ENCODE results near the gene FRRS1L.

Gene FRRS1L

DNA sequence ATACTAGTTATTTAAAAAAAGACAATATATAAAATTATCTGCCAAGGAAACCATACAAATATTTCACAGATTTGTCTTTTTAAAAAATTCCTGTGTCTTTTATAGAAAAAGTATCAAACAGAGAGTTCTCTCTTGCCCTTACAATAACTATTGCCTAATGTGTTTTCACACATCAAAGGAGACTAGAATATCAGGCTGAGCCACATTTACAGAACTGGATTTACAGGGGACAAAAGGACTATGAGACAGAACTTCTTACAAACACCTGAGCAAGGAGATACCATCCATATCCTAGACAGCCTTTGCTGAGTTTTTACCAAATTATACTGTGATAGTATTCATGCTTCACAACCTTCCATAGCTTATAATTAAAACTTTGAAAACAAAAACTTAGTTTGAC, 81.5 kb downstream of the FRRS1L start:
- Histone ChIP-seq H3K9ac (ENCODE audit: low read depth, low read length) (no peak overlapping the region), H3K27me3 (ENCODE audit: insufficient read depth, low read length) (no peaks in the 10 kb centered on the region), H3K9me3 (ENCODE audit: insufficient read depth, low read depth, low read length) (no peaks in the 10 kb centered on the region), H3K27ac (ENCODE audit: low read depth, low read length) (no peak overlapping the region), H3K4me1 (ENCODE audit: insufficient read depth, low read length) (no peaks in the 10 kb centered on the region), H3K36me3 (ENCODE audit: insufficient read depth, low read length) (peaks cover 86% of the 10 kb centered on the region), H3K4me3 (ENCODE audit: low read length) (no peak overlapping the region)

DNA sequence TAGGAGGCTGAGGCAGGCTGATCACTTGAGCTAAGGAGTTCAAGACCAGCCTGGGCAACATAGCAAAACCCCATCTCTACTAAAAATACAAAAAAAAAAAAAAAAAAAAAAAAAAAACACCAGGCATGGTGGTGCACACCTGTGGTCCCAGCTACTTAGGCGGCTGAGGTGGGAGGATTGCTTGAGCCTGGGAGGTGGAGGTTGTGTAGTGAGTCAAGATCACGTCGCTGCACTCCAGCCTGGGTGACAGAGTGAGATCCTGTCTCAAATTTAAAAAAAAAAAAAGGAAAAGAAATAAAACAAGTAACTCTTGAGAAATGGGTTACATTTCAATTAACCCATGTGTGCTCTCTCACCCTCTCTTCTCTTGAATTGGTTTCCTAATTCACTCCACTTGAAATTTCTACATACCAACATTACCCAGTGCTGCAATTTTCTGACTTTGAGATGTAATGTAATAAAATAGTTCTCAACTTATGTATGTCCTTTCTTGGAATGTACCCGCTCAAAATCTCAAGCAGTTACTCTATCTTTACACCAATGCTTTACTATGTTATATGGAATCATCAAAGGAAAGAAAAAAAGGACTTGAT, 83.1 kb downstream of the FRRS1L start:
- Histone ChIP-seq H3K4me3 (ENCODE audit: low read length) (no peak overlapping the region), H3K4me1 (ENCODE audit: insufficient read depth, low read length) (no peaks in the 10 kb centered on the region), H3K27me3 (ENCODE audit: insufficient read depth, low read length) (no peaks in the 10 kb centered on the region), H3K9ac (ENCODE audit: low read depth, low read length) (no peak overlapping the region), H3K36me3 (ENCODE audit: insufficient read depth, low read length) (peaks cover 89% of the 10 kb centered on the region), H3K9me3 (ENCODE audit: insufficient read depth, low read depth, low read length) (no peaks in the 10 kb centered on the region), H3K27ac (ENCODE audit: low read depth, low read length) (no peak overlapping the region)
- WGBS, result 85% methylated on average over 3 of the region's 4 CpGs

DNA sequence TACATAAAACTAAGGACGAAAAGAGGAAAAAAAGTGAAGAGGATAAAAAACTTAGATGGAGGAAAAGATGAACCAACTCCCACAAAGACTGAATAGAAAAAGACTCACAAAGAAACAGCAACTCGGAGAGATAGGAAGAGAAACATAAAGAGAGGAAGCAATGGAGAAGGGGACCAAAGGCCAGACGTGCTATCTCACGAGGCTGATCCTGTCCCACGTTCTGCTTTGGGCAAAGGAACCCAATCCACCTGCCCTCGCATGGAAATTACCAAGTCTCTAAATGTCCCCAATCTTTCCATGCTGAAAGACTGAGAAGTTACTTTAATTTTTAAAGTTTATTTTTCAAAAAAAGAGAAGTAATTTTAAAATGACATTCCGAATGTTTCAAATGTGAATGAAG, 83.9 kb downstream of the FRRS1L start:
- H3K27ac ChIP-seq (ENCODE audit: low read depth, low read length), result no peak overlapping the region
- H3K36me3 ChIP-seq (ENCODE audit: insufficient read depth, low read length), result peaks cover 92% of the 10 kb centered on the region
- no peak overlapping the region for H3K9ac ChIP-seq (ENCODE audit: low read depth, low read length)
- 85% methylated on average over 6 of the region's 7 CpGs for WGBS
- no peaks in the 10 kb centered on the region for H3K9me3 ChIP-seq (ENCODE audit: insufficient read depth, low read depth, low read length)
- no peaks in the 10 kb centered on the region for H3K4me1 ChIP-seq (ENCODE audit: insufficient read depth, low read length)
- no peak overlapping the region for H3K4me3 ChIP-seq (ENCODE audit: low read length)
- no peaks in the 10 kb centered on the region for H3K27me3 ChIP-seq (ENCODE audit: insufficient read depth, low read length)

DNA sequence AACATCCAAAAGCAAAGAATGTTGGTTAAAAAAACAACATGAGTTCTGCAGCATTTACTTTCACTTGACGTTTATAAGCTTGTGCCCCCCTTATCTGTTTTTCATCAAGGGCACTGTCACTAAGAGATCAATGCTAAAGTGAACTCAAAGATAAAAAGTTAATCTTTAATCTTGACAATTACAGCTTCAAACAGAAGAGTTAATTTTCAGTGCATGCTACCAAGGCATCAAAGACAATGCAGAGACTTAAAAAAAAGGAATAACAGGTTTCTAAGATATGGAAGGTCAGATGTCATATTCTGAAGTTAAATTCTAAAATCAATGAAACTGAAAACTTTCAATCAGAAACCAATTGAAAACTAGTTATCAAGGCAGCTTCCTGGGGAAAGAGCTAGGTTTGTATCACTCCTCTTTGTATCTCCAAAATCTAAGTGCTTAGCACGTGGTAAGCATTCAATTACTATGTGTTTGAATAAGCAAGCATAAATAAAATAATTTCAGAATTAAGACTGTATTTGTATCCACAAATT, 84.9 kb downstream of the FRRS1L start:
- Histone ChIP-seq H3K9me3 (ENCODE audit: insufficient read depth, low read depth, low read length) (no peaks in the 10 kb centered on the region), H3K4me3 (ENCODE audit: low read length) (no peak overlapping the region), H3K9ac (ENCODE audit: low read depth, low read length) (no peak overlapping the region), H3K27ac (ENCODE audit: low read depth, low read length) (no peak overlapping the region), H3K4me1 (ENCODE audit: insufficient read depth, low read length) (no peaks in the 10 kb centered on the region), H3K27me3 (ENCODE audit: insufficient read depth, low read length) (no peaks in the 10 kb centered on the region), H3K36me3 (ENCODE audit: insufficient read depth, low read length) (peaks cover 92% of the 10 kb centered on the region)
- 91% methylated on average over 1 of the region's 2 CpGs for whole genome bisulfite sequencing
